Glomerular visceral epithelial cell (primary cell): ENCODE data around the gene PEPD.

ENCODE experiments used
- DNase-seq: peaks from one replicate; pipeline ENCODE4 v3.0.0-alpha.2; 2016; ENCODE audit errors: extremely low spot score

PEPD gene

DNA sequence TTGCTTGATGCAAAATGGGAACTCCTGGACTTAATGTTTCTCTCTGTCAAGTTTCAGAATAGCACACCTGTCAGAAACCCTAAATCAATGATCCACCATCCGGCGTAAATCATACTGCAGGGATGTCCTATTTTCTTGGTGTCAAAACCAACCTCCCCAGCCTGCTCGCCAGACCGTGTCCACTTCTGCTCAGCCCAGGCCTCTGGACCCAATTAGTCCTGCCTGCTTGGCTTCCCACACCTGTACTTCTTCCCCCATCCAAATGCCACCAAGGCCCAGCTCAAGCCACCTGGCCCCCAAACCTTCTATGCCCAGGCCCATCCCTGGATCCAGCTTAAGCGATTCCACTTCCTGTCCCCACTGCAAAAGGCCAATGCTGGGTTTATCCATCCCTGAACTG is 25.1 kb upstream of the PEPD start:
- no peak for DNase-seq

DNA sequence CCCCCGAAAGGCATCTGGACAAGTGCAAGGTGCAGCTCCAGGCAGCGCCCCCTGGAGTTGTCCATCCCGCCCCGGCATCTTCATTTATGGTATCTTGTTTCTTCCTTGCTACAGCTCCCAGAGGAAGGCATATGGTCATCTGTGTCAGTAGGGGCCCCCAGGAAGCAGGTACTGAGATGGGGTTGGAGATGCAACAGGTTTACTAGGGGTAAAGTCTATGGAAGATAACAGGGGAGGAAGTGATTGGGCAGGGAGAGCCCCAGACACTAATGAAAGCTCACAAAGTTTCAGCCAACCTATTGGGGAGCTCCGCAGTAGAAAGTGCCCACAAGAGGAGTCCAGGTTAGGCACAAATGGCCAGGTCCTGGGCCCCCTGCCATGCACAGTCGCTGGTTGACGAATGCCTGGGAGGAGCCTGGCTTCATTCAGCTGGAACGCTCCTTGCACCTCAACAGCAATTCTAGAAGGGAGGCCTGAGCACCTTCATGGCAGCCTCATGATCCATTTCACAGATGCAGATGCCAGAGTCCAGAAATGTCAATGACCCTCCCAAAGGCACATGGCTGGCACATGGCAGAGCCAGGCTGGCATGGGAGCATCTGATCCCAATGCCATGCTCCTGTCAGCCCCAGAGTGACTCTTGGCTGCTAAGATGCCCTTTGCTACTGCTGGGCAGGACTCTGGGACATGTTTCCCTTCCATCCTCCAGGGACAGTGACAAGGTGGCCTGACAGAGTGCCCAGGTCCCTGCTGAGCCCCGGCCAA is 23.8 kb upstream of the PEPD start:
- no peak for DNase-seq

- DNase-seq = no peak
Measured at GRCh38 chr19:33535226-33535625, 13.6 kb upstream of the PEPD start.

DNA sequence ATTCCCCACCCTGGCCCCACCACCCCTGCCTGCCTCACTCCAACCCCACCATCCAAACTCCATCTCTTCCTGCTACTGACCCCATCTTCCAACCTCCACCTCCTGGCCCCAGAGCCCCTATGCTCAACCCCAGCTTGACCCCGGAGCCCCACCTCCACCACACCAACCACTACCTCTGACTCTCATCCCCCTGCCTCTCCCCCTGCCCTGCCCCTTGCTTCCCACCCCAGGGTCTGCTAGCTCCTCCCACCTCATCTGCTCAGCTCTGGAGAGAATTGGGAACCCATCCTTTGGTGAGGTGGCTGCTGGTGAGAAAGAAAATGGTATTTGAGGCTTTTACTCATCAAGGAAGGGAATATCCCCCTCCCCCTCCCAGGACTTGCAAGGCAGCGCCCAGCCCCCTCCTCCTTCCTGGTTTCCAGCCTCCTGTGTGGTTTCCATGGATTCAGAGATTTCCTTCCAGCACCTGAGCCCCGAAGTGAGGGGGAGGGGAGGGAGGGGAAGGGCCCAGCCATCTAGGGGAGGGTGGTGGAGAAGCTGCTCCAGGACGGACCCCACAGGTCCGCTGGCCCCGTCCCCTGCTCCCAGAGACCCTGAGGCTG is 11.4 kb upstream of the PEPD start:
- no peak for DNase-seq

GRCh38 chr19:33530842-33531241 is 9.3 kb upstream of the PEPD start:
- DNase-seq = no peak

GRCh38 chr19:33530296-33530695 is 8.7 kb upstream of the PEPD start:
- no peak for DNase-seq

GRCh38 chr19:33529094-33529676 is 7.6 kb upstream of the PEPD start:
- no peak for DNase-seq

DNA sequence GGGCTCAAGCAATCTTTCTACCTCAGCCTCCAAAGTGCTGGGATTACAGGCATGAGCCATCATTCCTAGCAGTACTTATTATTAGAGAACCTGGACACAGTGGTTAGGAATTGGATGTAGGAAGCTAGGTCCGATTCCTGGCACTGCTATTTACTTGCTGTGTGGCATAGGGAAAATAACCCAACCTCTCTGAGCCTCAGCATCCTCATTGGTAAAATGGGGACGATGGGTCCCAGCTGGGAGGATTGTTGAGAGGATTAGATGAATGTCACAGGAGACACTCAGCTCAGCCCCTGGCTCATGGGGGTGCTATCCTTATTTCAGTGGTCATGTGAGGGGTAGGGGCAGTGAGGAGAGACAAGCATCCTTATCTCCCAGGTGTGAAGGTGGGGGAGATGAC is 6.8 kb upstream of the PEPD start:
- DNase-seq = no peak

GRCh38 chr19:33527125-33527524 is 5.5 kb upstream of the PEPD start:
- DNase-seq = no peak

DNA sequence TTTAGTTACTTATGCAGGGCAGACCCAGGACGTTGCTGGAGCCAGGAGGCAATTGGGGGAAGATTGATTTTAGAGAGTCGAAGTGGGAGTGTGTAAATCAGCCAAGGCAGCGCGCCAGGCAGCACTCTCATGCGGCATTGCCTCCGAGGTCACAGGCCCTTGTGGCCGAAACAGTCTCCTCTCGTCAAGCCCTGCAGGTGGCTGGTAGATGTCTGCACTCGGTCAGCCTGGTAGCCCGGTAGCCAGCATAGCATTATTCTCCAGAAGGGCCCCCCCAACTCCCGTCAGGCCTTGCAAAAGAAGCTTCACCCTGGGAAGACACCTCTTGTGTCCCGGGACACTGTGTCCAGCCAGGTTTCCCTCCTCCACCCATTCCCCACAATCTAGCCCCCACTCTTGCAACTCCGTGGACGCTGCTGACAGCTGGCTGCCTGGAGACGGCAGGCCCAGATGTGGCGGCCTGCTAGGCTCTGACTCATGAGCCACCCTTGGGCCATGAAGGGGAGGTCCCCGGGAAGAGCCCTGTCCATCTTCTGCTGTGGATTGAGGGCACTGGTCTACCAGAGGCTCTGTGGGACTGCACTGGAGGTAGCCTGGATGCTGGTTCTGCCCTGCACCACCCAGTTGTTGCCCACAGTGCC is 2.6 kb upstream of the PEPD start:
- DNase-seq = no peak

DNA sequence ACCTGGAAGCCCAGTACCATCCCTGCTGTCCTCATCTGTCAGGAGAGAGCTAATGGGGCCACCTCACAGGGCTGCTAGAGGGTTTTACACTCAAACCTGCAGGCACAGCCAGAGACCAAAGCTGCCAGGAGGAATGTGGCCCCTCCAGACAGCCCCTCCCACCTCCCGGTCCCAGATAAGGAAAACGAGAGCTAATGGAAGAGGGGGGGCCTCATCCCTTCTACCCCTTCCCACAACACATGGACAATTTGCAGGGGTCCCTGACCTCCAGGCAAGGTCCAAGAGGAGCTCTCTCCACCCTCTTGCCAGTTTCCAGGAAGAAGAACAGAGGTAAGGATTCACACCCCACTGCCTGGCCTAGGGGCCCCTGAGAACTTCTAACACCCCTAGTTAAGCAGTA is 1.6 kb upstream of the PEPD start:
- DNase-seq = no peak

GRCh38 chr19:33522371-33522662 is 726 bp upstream of the PEPD start:
- DNase-seq = no peak

- no peak for DNase-seq
Measured at GRCh38 chr19:33520844-33521479, 629 bp downstream of the PEPD start.

DNA sequence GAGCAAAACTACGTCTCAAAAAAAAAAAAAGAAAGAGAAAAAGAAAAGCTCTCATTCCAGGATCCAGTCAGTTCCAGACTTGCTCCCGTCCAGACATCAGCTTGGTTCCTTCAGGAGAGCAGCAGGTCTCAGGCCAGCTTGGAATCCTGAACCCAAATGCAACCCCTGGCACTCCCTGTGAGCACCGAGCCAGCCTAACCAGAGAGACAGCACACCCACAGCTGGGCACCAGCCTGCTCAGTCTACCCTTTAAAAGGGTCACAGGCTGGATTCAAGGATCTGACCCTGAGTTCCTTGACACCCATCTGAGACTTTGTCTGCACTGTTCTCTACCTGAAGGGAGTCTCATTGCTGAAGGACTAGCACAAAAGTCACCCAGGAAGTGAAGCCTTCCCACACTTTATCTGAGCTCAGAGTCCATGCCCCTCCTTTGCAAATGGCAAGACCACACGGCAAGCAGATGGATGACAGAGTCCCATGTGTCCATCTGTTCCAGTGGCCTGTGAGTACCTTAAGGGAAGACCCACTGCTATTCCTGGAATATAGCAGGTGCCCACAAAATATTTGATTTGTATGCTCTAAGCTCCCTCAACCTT is 1.4 kb downstream of the PEPD start:
- DNase-seq = no peak

DNA sequence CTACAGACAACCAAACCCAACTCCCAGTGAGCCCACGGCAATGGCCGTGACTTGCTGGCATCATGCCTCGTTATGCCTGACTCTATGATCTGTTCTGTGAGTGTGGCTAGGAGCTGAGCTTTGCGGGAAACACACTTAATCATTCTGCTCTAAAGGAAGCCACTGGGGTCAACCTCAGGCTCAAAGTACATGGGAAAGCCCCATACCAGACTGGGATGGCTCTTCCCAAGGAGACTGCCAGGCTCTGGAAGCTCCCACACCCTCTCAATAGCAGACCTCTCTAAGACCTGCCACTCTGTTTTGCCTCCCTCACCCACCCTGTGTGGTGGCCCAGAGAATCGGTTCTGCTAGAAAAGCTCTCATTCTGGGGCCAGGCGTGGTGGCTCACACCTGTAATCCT is 2.2 kb downstream of the PEPD start:
- no peak for DNase-seq

DNA sequence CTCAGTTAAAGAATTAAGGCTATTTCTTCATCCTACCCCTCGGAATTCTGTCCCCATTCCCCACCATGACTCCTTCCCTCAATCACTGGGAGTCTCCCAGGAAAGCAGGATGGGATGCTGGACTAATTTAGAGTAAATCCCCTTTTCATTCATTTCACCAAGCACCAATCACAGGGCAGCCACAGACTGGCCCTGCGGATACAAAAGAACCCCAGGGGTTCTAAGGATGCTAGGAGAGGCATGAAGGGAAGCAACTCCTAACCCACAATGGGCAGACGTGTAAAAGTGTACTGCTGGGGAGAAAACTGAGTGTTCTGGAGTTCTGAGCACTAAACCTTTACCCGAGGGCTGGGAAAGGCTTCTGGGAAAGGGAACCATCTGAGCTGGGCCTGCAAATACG is 3.0 kb downstream of the PEPD start:
- DNase-seq = no peak

DNA sequence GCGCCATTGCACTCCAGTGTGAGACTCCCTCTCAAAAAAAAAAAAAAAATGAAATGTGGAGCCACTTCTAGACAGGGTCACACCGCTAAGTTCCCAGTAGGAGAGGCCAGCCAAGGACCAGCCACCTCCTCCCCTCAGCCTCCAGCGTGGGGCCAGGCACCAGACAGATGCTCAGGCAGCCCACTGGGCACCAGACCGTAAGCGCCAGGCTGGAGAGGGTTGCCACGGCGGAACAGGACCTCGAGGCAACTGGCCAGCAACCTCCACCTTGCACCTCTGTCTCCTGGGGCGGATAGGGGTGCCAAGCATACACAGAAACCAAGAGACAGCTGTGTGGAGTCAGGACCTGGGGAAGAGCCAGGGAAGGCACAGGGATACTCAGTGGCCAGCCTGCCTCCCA is 3.7 kb downstream of the PEPD start:
- DNase-seq = no peak

DNA sequence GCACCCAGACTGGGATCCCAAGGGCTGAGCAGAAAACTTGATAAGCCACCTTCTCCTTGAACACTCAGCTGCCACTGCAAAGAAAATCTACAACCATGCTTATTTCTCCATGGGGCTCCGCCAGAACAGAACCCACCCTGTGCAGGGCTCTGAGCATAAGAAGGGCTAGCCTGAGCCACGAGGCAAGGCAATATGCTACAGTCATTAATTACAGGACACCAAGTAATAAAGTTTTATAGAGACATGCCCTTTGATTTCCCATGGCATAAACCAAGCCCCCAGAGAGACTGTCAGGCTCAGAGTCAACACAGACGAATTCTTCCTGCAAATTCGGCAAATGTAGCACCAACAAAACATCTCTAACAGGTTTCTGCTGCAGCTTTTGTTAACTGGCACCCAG is 5.7 kb downstream of the PEPD start:
- DNase-seq = no peak

DNA sequence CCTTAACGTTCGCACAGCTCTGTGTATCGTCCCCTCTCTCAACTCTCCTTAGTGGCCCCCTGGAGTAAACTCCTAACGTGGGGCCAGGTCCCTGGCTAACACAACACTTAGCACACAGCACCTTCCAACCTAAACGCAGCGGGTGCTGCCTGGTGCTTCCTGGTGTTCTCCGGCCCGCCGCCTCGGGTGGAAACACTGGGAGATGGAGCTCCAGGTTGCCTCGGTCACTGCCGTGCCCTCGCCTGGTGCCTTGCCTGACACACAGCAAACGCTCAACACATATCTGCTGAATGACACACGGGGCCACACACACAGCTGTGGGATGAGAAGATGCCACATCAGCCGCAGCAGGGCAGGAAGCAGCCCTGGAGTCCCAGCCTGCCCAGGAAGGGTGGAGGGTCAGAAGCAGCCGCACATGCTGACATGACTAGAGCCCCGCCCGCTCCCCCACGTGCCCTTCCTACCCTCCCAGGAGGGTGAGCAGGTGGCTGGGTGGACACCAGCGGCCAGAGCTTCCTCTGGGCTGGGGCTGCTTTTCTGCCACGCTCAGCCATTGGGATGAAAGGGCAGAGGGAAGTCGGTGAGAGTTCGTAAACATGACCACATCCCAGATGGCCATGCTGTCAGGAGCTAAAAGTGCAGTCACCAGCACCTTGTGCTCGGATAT is 6.6 kb downstream of the PEPD start:
- peak; percentile 86 for DNase-seq

- DNase-seq = no peak
Measured at GRCh38 chr19:33513424-33513823, 8.2 kb downstream of the PEPD start.

DNA sequence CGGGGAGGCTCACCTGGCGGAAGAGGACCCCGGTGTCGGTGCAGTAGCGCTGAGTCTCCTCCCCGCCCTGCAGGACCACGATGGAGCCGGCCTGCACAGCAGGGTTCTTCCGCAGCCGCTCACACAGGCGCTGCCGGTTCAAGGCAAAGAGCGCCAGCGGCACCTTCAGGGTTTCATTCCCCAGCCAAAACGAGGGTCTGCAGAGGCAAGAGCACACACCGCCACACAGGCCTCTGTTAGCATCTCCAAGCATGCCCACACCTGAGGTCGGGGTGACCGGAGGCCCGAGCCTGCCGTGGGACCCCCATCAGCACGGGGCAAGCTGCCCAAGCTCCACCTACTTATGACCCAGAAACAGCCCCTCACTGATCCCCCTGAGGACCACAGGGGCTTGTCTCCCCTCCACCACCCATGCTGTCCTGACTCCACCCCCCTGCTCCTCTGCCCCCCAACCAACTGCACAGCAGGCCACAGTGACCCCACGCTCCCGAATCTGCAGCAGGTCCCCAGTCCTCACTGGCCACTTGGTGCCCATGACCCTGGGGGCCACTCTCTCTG is 8.9 kb downstream of the PEPD start:
- no peak for DNase-seq
